Prostate gland (tissue), 2 donors: ENCODE measurements around the gene INTS1. TPM values are rescaled to one million over a fixed set of nuclear protein-coding genes. Genes with fewer than 3 reads are reported as not detected.

Experiments used
- DNase-seq: peaks from one replicate; pipeline ENCODE4 v3.0.0-alpha.2; 2019; ENCODE audit warnings: low spot score
- H3K27ac ChIP-seq, 2 donors: fragments of 200-600 bp; sonication (generic); 2 replicates each; pipeline ENCODE4 v1.5.1; 2017 to 2019
- H3K27me3 ChIP-seq: fragments of 200-600 bp; sonication (generic); replicated peaks from 2 replicates; pipeline ENCODE4 v1.5.1; 2019; ENCODE audit not compliant: insufficient read depth
- H3K36me3 ChIP-seq, 2 donors: fragments of 200-600 bp; sonication (generic); 1 replicate in 1 of 2; 2 replicates in 1 of 2; pipeline versions ENCODE4 v1.5.1 to v1.8.1; 2017 to 2019
- H3K4me1 ChIP-seq: fragments of 200-600 bp; sonication (generic); replicated peaks from 2 replicates; pipeline ENCODE4 v1.5.1; 2019
- H3K4me3 ChIP-seq, 2 donors: fragments of 200-600 bp; sonication (generic); 2 replicates each; pipeline ENCODE4 v1.5.1; 2017 to 2019
- H3K9me3 ChIP-seq: fragments of 200-600 bp; sonication (generic); 2 replicates; pipeline ENCODE4 v1.5.1; 2017
- CTCF ChIP-seq, 4 experiments: fragments of 200-600 bp in 2 of 4; fragments of 450-650 bp in 2 of 4; sonication (generic) in 2 of 4; IDR thresholded peaks; 1 replicate in 3 of 4; 2 replicates in 1 of 4; pipeline ENCODE4 v1.5.1; 2016 to 2019; ENCODE audit warnings: antibody characterized with exemption in 4 of 4, mild to moderate bottlenecking in 2 of 4, moderate library complexity in 2 of 4
- POLR2A ChIP-seq: fragments of 450-650 bp; IDR thresholded peaks from one replicate; pipeline ENCODE4 v1.6.1; 2016; ENCODE audit warnings: antibody characterized with exemption, mild to moderate bottlenecking
- POLR2AphosphoS5 ChIP-seq: sonication (generic); formaldehyde crosslinking; IDR thresholded peaks from one replicate; pipeline ENCODE4 v1.6.1; 2017; ENCODE audit warnings: antibody characterized with exemption
- WGBS: methylation state at CpG from one replicate; pipeline ENCODE4 v1.1.5; 2018; 5-methylcytosine and 5-hydroxymethylcytosine counted together
- intact Hi-C: fragments of 100-400 bp; cut with DNase I; formaldehyde crosslinking; loops from one replicate; pipeline ENCODE4 v1.14.2; 2022
- total RNA-seq, 2 donors: library from RNA; depleted of rRNA; stranded (reverse); fragments of >200 nt; gene quantifications; one replicate each; pipeline ENCODE4 v1.1.0, GENCODE V29; 2016

Gene INTS1
- total RNA-seq, 2 donors from 2014 or later, result 64.9 to 146 TPM

GRCh38 chr7:1493571-1493970 lies 10.6 kb downstream of the INTS1 start:
- Histone ChIP-seq H3K4me3 (no peak overlapping the region), H3K27me3 (no peaks in the 10 kb centered on the region), H3K4me1 (no peaks in the 10 kb centered on the region), H3K36me3 (peaks cover 10 to 27% of the 10 kb centered on the region in 2 donors), H3K27ac (no peak overlapping the region), H3K9me3 (no peaks in the 10 kb centered on the region)
- no peak for TF ChIP-seq POLR2A
- no peak for TF ChIP-seq POLR2AphosphoS5
- TF ChIP-seq CTCF (IDR thresholded peaks at IDR 0.05), result no peak
- DNase-seq, result no peak
- WGBS, result 93% methylated on average over 22 of the region's 26 CpGs
- intact Hi-C loops, result no loop called here

GRCh38 chr7:1493129-1493528 lies 11.1 kb downstream of the INTS1 start:
- H3K27ac ChIP-seq, result no peak overlapping the region
- WGBS, result 85% methylated on average over 20 of the region's 20 CpGs
- no peak for DNase-seq
- no peak overlapping the region for H3K4me3 ChIP-seq
- no peaks in the 10 kb centered on the region for H3K9me3 ChIP-seq
- no peak for TF ChIP-seq POLR2AphosphoS5
- no peak for TF ChIP-seq POLR2A
- H3K4me1 ChIP-seq, result no peaks in the 10 kb centered on the region
- intact Hi-C loops, result no loop called here
- peaks cover 12 to 31% of the 10 kb centered on the region in 2 donors for H3K36me3 ChIP-seq
- H3K27me3 ChIP-seq, result no peaks in the 10 kb centered on the region

DNA sequence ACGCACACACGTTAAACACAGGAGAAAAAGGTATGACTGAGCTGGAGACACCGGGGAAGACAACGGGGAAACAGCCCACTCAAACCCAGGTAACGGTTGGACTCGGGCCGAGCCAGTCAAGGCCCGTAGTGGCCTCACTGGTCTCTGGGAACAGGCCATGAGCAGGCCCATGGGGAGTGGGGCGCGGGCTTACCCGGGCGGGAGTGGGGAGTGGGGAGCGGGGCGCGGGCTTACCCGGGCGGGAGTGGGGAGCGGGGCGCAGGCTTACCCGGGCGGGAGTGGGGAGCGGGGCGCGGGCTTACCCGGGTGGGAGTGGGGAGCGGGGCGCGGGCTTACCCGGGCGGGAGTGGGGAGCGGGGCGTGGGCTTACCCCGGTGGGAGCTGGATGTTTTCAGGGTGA lies 11.5 kb downstream of the INTS1 start:
- Histone ChIP-seq H3K27me3 (no peaks in the 10 kb centered on the region), H3K9me3 (no peaks in the 10 kb centered on the region), H3K36me3 (peaks cover 12 to 33% of the 10 kb centered on the region in 2 donors), H3K4me1 (no peaks in the 10 kb centered on the region), H3K4me3 (no peak overlapping the region), H3K27ac (no peak overlapping the region)
- intact Hi-C loops, result no loop called here
- WGBS, result 89% methylated on average over 25 of the region's 33 CpGs
- TF ChIP-seq CTCF (IDR thresholded peaks at IDR 0.05) (no peak), POLR2A (no peak)
- DNase-seq, result no peak

GRCh38 chr7:1492221-1492620 lies 12.0 kb downstream of the INTS1 start:
- Histone ChIP-seq H3K27me3 (no peaks in the 10 kb centered on the region), H3K36me3 (peaks cover 13 to 38% of the 10 kb centered on the region in 2 donors), H3K4me3 (no peak overlapping the region), H3K4me1 (no peaks in the 10 kb centered on the region), H3K27ac (no peak overlapping the region), H3K9me3 (no peaks in the 10 kb centered on the region)
- DNase-seq, result no peak
- TF ChIP-seq CTCF (IDR thresholded peaks at IDR 0.05), result no peak
- no peak for TF ChIP-seq POLR2AphosphoS5
- no peak for TF ChIP-seq POLR2A
- intact Hi-C loops, result no loop called here
- WGBS, result 92% methylated on average over 10 of the region's 10 CpGs

DNA sequence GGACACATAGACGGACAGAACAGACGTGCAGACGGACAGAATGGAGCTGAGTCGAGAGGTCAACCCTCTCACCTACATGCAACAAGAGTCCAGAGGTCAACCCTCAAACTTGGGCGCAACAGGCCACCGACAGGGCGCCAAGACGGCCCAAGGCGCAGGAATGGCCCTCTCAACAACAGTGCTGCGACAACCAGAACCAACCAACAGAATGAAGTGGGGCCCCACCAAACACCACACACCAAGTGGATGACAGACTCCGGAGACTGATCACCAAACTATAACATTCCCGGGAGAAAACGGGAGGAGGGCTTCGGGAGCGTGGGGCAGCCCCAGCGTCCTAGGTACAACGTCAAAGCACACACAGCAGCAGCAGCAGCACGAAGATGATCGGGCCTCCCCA lies 13.4 kb downstream of the INTS1 start:
- H3K36me3 ChIP-seq, result peaks cover 17 to 39% of the 10 kb centered on the region in 2 donors
- intact Hi-C loops, result no loop called here
- TF ChIP-seq POLR2AphosphoS5, result no peak
- TF ChIP-seq CTCF (IDR thresholded peaks at IDR 0.05), result no peak
- no peak for TF ChIP-seq POLR2A

More for the DNA sequence above, 13.4 kb downstream of the INTS1 start:
- 94% methylated on average over 19 of the region's 19 CpGs for WGBS
- Histone ChIP-seq H3K4me3 (no peak overlapping the region), H3K27ac (no peak overlapping the region), H3K27me3 (no peaks in the 10 kb centered on the region), H3K4me1 (no peaks in the 10 kb centered on the region), H3K9me3 (no peaks in the 10 kb centered on the region)
- no peak for DNase-seq
